Measurements from ENCODE around the gene TTC33. TPM values are rescaled to one million over a fixed set of nuclear protein-coding genes. Genes with fewer than 3 reads are reported as not detected.

Gene TTC33
- total and polyA plus RNA-seq, 2 donors (not counting 1 experiment from before 2014, with no cell fraction given) = 2.1 to 15.8 TPM

GRCh38 chr5:40575411-40575810, 180.3 kb downstream of the TTC33 start:
- H3K4me1 Mint-ChIP-seq = peaks cover 30% of the 10 kb centered on the region
- H3K27me3 Mint-ChIP-seq = no peaks in the 10 kb centered on the region
- DNase-seq (no peak), ATAC-seq (ENCODE audit: low read depth) (no peak)
- H3K9me3 Mint-ChIP-seq (ENCODE audit: insufficient read depth) = no peaks in the 10 kb centered on the region
- CTCF ChIA-PET = no interaction called here
- intact Hi-C loops (cut with micrococcal nuclease) = loop anchor here (10.0 kb wide), 1 partner anchor 191 kb away; no protein-coding TSS in a partner anchor
- Histone ChIP-seq H4K20me1 (ENCODE audit: control insufficient read depth, insufficient read depth, low read length, poor library complexity, severe bottlenecking) (no peaks in the 10 kb centered on the region), H3K9ac (ENCODE audit: low read length) (no peak overlapping the region), H3K36me3 (replicated peaks in 1 of 2; ENCODE audit: control extremely low read depth in 1 of 2, control insufficient read depth in 1 of 2, extremely low read depth in 1 of 2, insufficient read depth in 2 of 2, low read length in 1 of 2) (no peaks in the 10 kb centered on the region), H2AFZ (ENCODE audit: insufficient read depth, low read depth, low read length, poor library complexity, severe bottlenecking) (no peak overlapping the region), H3K9me3 (ENCODE audit: control extremely low read depth in 1 of 3, control insufficient read depth in 2 of 3, insufficient read depth in 1 of 3, low read length in 2 of 3) (no peaks in the 10 kb centered on the region), H3K4me3 (ENCODE audit: control extremely low read depth in 1 of 5, extremely low read depth in 1 of 5, insufficient read depth in 1 of 5, low read depth in 2 of 5, low read length in 4 of 5) (no peak overlapping the region), H3K79me2 (ENCODE audit: control insufficient read depth, insufficient read depth, low read length) (no peaks in the 10 kb centered on the region), H3K27me3 (replicated peaks in 1 of 4; ENCODE audit: control extremely low read depth in 1 of 4, control insufficient read depth in 3 of 4, insufficient read depth in 4 of 4, low read length in 3 of 4) (no peaks in the 10 kb centered on the region), H3K4me2 (replicated peaks; ENCODE audit: low read depth, low read length, poor library complexity, severe bottlenecking) (no peak overlapping the region), H3K4me1 (ENCODE audit: control insufficient read depth in 2 of 2, insufficient read depth in 2 of 2, low read length in 2 of 2) (peaks cover 25 to 30% of the 10 kb centered on the region in 2 donors), H3K27ac (ENCODE audit: low read length in 2 of 2) (no peak overlapping the region)
- POLR2A ChIA-PET = no interaction called here
- TF ChIP-seq EZH2 (IDR thresholded peaks at IDR 0.05; ENCODE audit: borderline replicate concordance, insufficient read depth, low read depth, low read length, poor library complexity, severe bottlenecking) (no peak), CTCF (IDR thresholded peaks at IDR 0.05) (no peak)
- no peak overlapping the region for H3K27ac Mint-ChIP-seq
- H3K4me3 Mint-ChIP-seq = no peak overlapping the region
- 100% methylated on average over 1 of the region's 1 CpG for WGBS (ENCODE audit: insufficient coverage)

GRCh38 chr5:40572937-40573336, 182.8 kb downstream of the TTC33 start:
- Histone ChIP-seq H3K4me1 (ENCODE audit: control insufficient read depth in 2 of 2, insufficient read depth in 2 of 2, low read length in 2 of 2) (peaks cover 34 to 38% of the 10 kb centered on the region in 2 donors), H3K27ac (ENCODE audit: low read length in 2 of 2) (no peak overlapping the region), H3K27me3 (replicated peaks in 1 of 4; ENCODE audit: control extremely low read depth in 1 of 4, control insufficient read depth in 3 of 4, insufficient read depth in 4 of 4, low read length in 3 of 4) (no peaks in the 10 kb centered on the region), H3K79me2 (ENCODE audit: control insufficient read depth, insufficient read depth, low read length) (no peaks in the 10 kb centered on the region), H2AFZ (ENCODE audit: insufficient read depth, low read depth, low read length, poor library complexity, severe bottlenecking) (no peak overlapping the region), H3K4me2 (replicated peaks; ENCODE audit: low read depth, low read length, poor library complexity, severe bottlenecking) (no peak overlapping the region), H3K4me3 (ENCODE audit: control extremely low read depth in 1 of 5, extremely low read depth in 1 of 5, insufficient read depth in 1 of 5, low read depth in 2 of 5, low read length in 4 of 5) (no peak overlapping the region), H3K9me3 (ENCODE audit: control extremely low read depth in 1 of 3, control insufficient read depth in 2 of 3, insufficient read depth in 1 of 3, low read length in 2 of 3) (no peaks in the 10 kb centered on the region), H3K36me3 (replicated peaks in 1 of 2; ENCODE audit: control extremely low read depth in 1 of 2, control insufficient read depth in 1 of 2, extremely low read depth in 1 of 2, insufficient read depth in 2 of 2, low read length in 1 of 2) (no peaks in the 10 kb centered on the region), H4K20me1 (ENCODE audit: control insufficient read depth, insufficient read depth, low read length, poor library complexity, severe bottlenecking) (no peaks in the 10 kb centered on the region), H3K9ac (ENCODE audit: low read length) (no peak overlapping the region)
- TF ChIP-seq EZH2 (IDR thresholded peaks at IDR 0.05; ENCODE audit: borderline replicate concordance, insufficient read depth, low read depth, low read length, poor library complexity, severe bottlenecking) = no peak
- no peak for TF ChIP-seq CTCF (IDR thresholded peaks at IDR 0.05)
- no peak for ATAC-seq (ENCODE audit: low read depth)
- intact Hi-C loops (cut with micrococcal nuclease) = loop anchor here (5.0 to 10.0 kb wide), 3 partner anchors 86 to 188 kb away; partner anchors contain the start of gene PTGER4
- H3K9me3 Mint-ChIP-seq (ENCODE audit: insufficient read depth) = no peaks in the 10 kb centered on the region
- no peak for DNase-seq
- no peak overlapping the region for H3K27ac Mint-ChIP-seq
- 70% methylated on average over 2 of the region's 2 CpGs for WGBS (ENCODE audit: insufficient coverage)
- H3K4me1 Mint-ChIP-seq = peaks cover 36% of the 10 kb centered on the region
- H3K4me3 Mint-ChIP-seq = no peak overlapping the region
- H3K27me3 Mint-ChIP-seq = no peaks in the 10 kb centered on the region
- POLR2A ChIA-PET = no interaction called here
- CTCF ChIA-PET = no interaction called here
